ENCODE measurements around the gene ARHGAP45.

Gene ARHGAP45

GRCh38 chr19:1073063-1073955, 6.3 kb downstream of the ARHGAP45 start:
- no peak for DNase-seq

GRCh38 chr19:1073956-1074517, 7.1 kb downstream of the ARHGAP45 start:
- DNase-seq: no peak

- DNase-seq: peak; percentile 71 to 78
Observed at GRCh38 chr19:1074544-1075283, 7.7 kb downstream of the ARHGAP45 start.

- DNase-seq: no peak
Observed at GRCh38 chr19:1076046-1076386, 9.0 kb downstream of the ARHGAP45 start.

GRCh38 chr19:1076951-1077350, 10.0 kb downstream of the ARHGAP45 start:
- DNase-seq: peak; percentile 78 to 81

GRCh38 chr19:1079566-1080111, 12.7 kb downstream of the ARHGAP45 start:
- DNase-seq: peak; percentile 64 to 74

- DNase-seq: no peak
Observed at GRCh38 chr19:1080360-1081161, 13.6 kb downstream of the ARHGAP45 start.

- DNase-seq: no peak
Observed at GRCh38 chr19:1081301-1082164, 14.6 kb downstream of the ARHGAP45 start.

GRCh38 chr19:1082165-1082927, 15.4 kb downstream of the ARHGAP45 start:
- peak; percentile 64 to 79 for DNase-seq

- no peak for DNase-seq
Observed at GRCh38 chr19:1082928-1083816, 16.2 kb downstream of the ARHGAP45 start.

- DNase-seq: no peak
Observed at GRCh38 chr19:1084024-1084868, 17.3 kb downstream of the ARHGAP45 start.

GRCh38 chr19:1085053-1085658, 18.2 kb downstream of the ARHGAP45 start:
- no peak for DNase-seq

- DNase-seq: no peak
Observed at GRCh38 chr19:1085676-1086442, 18.9 kb downstream of the ARHGAP45 start.

- no peak for DNase-seq
Observed at GRCh38 chr19:1086613-1087012, 19.6 kb downstream of the ARHGAP45 start.

GRCh38 chr19:1087813-1088415, 20.9 kb downstream of the ARHGAP45 start:
- DNase-seq: no peak

- no peak for DNase-seq
Observed at GRCh38 chr19:1088416-1089010, 21.5 kb downstream of the ARHGAP45 start.
